HG02852 (cell line): ENCODE results near the gene CD302.
A peak's percentile ranks its signal among the peaks of the same experiment; 100 is the strongest.
"Not testable (repeated sequence)": the region's sequence is repeated elsewhere in the genome, so short reads cannot be mapped to it uniquely, and the experiment has no call there.

Experiments
- ATAC-seq: cut with Tn5 transposase; IDR thresholded peaks from one replicate; pipeline ENCODE4 v1.9.1; 2021; ENCODE audit warnings: mild to moderate bottlenecking, moderate library complexity; ENCODE audit not compliant: unreplicated experiment

The CD302 gene

DNA sequence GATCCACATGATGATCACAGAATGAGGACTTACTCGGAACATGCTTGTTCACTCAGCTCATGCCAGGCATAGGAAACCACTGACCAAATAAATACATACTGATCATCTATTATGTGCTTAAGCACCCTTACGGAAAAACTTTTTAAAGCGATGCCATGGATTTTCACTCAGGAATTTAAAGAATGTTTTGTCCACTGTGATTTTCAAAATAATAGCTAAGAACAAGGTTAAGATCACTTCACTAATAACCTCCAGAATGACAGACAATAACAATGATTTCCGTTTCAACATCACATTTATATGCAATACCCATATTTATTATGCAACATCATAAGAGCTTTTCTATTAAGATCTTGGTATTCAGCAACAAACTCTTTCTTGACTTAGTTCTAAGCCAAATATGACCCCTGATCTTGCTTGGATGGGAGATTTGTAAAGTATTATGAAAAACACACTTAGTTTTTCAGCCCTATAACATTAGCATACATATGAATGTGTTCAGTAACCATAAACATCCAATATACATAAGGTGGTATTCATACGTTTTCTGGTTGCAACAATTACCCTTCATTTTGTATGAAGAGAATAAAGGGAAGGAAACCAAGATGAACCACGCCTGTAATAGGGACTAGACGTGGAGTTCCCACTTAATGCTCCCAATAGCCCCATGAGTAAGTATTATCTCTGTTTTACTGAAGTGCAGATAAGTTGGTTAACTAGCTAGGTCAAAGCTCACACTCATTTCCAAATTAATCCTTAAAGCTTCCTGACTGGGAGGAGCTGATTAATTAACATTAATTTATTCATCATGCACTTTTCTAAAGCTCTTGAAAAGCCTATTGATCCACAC, 1.9 kb downstream of the CD302 start:
- no peak for ATAC-seq

DNA sequence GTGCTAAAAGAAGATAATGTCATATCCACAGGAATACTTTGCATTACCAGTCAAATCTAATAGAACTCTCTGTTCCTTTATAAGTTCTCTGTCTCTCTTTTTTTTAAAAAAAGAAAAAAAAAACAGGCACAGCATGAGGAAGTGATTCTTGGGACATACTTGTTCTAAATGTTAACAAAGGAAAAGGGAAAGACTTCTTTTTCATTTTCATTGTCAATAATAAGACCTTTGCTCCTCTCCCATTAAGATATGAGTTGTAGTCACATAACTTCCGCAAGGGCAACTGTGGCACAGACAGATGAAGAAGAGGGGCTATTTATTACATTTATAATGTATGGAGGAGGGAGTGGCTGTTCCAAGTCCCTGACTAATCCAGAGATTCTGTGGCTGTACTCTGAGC, 4.7 kb downstream of the CD302 start:
- no peak for ATAC-seq

DNA sequence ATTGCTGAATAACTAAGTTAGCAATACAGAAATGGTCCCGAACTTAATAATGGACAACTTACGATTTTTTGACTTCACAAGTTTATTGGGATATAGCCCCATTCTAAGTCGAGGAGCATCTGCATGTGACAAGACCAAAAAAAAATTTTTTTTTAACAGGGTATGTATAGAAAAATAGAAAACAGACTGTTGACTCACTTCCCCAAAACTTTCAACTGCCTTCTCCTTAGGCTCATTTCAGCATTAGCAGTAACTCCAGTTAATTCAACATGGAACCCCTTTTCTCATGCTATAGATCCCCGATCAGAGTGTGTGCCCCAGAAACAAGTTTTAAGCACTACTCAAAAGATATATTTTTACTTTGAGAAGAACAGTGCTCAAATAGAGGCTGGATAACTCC, 5.4 kb downstream of the CD302 start:
- ATAC-seq: no peak

DNA sequence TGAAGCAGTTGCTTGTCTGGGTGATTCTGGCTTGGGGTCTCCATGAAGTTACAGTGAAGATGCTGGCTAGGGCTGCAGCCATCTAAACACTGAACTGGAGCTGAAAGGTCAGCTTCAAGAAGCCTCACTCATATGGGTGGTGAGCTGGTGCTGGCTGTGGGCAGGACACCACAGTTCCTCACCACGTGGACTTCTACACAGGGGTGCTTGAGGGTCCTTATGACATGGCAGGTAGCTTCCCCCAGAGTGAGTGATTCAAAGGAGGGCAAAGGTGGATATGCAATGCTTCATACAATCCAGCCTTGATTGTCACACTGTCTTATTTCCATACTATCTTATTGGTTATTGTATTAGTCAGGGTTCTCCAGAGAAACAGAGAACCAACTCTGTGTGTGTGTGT, 6.0 kb downstream of the CD302 start:
- ATAC-seq: no peak

DNA sequence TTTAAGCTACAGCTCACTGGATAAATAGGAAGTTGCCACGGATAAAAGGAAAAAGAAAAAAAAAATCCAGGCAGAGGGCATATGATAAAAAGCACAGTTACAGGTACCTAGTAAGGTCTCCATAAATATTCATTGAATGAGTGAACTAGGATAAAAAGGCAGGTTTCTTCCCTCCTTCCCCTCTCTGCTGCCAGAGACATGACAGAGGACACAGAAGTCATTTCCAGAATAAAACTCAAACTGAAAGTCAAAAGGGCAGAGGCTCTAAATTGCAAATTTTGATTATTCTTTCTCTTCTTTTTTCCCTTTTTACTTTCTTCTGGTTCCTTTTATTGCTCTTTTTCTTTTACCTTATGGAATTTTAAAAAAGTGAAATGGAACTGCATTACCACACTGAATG, 7.7 kb downstream of the CD302 start:
- ATAC-seq: peak; percentile 62

DNA sequence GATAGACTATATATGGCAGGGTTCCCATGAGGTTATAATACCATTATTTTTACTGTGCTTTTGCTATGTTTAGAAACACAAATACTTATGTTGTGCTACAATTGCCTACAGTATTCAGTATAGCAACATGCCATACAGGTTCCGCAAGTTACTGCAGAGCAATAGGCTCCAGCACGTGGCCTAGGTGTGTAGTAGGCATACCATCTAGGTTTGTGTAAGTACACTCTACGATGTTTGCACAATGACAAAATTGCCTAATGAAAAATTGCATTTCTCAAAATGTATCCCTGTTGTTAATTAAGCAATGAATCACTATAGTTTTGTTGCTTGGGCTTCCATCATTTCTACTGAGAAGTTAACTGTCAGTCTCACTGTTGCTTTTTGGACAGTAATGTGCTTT, 9.8 kb downstream of the CD302 start:
- no peak for ATAC-seq

DNA sequence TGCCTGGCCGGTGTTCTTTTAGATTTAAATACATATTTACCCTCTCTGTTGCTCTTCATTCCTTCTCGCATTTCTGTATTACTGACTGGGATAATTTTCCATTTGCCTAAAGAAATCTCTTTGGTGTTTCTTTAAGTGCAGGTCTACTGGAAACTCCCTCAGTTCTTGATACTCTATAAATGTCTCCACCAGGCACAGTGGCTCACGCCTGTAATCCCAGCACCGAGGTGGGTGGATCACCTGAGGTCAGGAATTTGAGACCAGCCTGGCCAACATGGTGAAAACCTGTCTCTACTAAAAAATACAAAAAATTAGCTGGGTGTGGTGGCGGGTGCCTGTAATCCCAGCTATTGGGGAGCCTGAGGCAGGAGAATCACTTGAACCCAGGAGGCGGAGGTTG, 10.4 kb downstream of the CD302 start:
- not testable (repeated sequence) for ATAC-seq

DNA sequence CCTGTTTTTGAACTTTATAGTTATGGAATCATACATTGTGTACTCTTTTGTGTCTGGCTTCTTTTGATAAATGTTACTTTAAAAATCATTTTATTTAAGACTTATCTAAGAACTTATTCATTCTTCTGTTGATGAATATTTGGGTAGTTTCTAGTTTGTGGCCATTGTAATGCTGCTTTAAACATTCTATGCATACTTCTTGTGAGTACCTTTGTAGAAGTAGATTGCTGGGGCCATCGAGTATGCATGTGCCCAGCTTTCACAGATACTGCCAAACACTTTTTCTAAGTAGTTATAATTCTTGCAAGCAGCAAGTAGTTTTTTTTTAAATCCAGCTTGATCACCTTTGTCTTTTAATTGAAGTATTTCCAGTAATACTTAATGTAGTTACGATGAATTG, 11.1 kb downstream of the CD302 start:
- no peak for ATAC-seq

DNA sequence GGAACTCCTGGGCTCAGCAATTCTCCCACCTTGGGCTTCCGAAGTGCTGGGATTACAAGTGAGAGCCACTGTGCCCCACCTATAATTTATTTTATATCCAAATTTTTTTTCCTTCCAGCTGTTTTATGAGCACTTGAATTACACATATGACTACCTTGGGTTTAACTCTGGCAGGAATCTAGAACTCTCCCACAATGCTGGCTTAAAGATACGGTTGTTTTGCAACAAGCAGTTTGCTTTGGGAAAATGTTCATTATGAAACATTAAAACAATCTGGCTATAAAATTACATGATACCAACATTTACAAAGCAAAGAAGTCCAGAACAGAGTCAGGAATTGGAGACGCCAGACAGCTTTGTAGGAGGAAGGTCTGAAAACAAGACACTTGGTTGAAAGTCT, 12.8 kb downstream of the CD302 start:
- ATAC-seq: no peak

DNA sequence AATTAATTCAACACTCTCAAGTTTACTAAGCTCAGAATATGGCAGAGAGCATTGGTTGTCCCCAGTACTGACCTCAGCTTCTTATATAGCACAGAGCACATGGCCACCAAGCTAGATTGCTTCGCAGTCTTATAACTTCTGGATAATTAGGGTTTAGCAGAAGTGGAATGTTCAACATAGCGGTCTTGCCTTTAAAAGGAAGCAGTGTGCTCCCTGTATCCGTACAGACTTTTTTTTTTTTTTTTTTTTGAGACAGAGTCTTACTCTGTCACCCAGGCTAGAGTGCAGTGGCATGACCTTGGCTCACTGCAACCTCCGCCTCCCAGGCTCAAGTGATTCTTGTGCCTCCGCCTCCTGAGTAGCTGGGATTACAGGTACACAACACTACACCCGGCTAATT, 13.3 kb downstream of the CD302 start:
- ATAC-seq: not testable (repeated sequence)

DNA sequence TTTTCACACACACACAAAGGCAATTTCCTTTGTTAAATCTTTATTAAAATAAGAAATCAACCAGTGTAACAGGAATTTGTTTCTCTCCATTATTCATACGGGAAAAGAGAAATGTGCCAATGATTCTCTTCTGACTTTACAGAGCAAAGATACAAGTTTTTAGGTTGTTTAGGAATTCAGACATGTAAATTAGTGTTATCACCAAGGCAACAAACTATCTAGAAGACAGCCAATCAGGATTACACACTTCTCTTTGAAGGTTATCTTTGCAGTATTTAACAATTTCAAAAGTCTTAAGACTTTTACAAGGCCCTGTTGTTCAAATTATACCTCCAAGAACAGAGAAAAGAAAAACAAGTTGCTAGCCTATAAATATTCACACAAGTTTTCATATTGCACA, 14.5 kb downstream of the CD302 start:
- no peak for ATAC-seq

DNA sequence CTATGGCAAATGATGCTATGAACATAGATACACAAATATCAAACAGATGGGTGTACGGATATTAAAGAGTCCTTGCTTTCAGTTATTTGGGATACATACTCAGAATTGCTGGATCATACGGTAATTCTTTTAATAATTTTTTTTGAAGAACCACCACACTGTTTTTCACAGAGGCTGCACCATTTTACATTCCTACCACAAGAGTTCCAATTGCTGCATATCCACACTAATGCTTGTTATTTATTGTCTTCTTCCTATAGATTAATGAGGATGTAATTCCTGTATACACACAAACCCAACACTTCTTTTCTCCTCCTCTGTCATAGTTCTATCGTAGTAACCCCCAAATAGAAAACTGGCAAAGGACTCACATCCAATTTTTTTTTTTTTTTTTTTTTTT, 21.7 kb downstream of the CD302 start:
- ATAC-seq: no peak

DNA sequence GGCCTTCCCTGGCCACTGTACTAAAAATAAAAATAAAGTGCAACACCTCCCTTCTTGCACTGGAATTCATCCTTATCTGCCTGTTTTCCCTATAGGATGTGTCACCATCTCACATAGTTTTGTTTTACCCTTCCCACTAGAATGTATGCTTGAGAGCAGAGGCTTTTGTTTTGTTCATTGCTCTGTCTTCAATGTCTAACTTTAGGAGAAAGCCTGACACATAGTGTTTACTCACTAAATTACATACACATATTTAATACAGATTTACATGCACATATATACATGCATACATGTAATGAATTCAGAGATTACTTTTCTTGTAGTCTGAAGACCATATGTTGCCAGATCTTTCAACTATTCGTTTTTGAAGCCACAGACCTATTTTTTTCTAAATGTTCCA, 23.0 kb downstream of the CD302 start:
- no peak for ATAC-seq

DNA sequence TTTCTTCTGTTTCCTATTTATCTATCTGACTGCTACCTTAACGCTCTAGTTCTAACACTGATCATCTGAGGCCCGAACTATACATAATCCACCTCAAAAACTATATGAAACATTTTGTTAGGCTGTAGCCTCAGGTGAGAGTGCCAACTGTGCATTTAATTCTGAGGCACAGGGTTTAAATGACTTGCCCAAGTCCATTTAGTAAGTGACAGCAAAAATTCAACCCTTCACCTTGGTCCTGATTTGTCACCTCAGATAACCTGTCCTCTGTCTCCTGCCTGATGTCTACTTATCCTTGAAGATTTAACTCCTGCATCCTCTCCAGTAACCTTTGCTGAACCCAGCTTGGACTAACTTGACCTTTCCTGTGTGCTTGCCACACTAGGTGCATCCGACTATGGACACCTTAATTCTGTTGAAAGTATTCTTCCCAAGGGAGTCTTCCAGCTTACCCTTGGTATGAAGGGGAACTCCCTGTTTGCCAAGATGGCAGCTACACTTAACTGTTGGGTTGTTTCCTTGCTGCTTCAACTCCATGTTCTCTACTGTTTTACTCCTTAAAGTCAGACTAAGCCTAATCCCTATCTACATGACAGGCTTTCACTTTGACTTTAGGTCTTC, 23.5 kb downstream of the CD302 start:
- no peak for ATAC-seq

DNA sequence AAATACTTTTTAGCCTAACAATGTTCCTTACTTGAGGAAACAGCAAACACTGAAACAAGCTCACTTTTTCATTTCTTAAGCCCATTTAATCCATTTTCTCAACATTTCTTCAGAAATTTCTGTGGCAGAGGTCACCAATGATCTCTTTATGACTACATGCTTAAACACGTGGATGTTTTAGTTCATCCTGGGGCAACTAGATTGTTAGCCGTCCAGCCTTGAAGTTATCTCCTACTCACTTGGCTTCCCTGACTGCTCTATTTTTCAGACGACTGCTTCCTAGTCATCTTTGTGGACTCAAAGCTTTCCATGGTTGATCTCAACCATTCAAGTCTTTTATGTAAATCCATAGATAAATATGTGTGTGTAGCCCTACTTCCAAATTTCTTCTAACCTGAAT, 24.1 kb downstream of the CD302 start:
- no peak for ATAC-seq

DNA sequence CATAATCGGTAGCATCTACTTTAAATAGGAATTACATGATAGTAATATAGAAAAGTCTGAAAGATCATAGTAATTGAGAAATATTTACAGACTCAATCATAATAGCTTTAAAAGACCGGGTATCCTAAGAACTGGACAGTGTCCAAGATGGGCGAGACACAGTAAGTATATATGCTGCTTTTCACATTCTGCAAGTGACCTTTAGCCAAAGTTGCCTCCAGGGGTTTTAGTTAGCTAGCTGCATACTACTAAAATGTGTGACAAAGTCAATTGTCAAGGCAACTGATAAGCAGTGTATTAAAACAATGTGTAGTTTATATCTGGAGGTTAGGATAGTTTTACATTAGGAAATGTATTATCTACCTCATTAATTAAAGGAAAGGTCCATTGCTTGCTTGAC, 24.6 kb downstream of the CD302 start:
- ATAC-seq: no peak

DNA sequence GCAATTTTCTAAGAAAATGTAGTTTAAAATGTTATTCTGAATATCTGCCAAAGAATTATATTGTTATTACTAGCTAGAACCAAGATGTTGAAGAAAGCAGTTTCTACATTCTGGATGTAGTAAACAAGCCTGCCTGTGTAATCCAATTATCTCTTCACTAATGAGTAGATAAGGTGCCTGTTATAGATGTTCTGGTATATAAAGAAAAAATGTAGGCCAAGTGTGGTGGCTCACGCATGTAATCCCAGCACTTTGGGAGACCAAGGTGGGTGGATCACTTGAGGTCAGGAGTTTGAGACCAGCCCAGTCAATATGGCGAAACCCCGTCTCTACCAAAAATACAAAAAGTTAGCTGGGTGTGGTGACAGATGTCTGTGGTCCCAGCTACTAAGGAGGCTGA, 28.9 kb downstream of the CD302 start:
- ATAC-seq: no peak

DNA sequence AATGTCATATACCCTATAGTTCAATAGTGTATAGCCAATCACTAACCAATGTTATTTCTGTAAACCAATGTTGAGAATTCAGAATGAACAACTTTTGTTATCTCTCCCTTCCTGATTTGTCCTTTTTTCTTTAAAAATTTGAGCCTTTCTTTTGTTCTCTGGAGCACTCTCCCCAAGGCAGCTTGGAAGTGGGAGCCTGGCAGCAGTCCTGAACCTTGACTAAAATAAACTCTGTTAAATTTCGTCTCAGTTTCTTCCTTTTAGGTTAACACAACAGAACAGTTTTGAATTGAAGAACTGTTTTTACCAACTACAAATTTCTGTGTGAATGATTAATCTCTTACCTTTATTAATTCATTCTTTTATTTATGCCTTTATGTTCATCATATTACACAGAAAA, 35.9 kb downstream of the CD302 start:
- ATAC-seq: no peak

DNA sequence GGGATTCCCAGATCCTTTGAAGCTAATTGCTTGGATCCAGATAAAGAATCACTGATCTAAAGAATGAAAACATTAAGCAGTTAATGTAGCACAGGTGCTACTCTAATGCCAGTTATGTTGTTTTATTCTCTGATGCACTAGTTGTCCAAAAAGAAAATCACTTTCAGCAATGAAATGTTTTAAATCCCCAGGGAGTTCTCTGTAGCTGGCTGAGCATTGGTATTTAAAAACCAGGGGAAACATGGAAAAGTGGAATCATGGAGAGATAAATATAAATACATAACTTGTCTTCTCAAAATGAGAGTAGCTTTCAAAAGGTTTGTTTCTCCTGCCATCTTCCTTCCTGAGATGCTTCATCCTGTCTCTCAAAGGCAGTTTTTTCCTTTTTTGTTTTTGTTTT, 37.7 kb downstream of the CD302 start:
- no peak for ATAC-seq

DNA sequence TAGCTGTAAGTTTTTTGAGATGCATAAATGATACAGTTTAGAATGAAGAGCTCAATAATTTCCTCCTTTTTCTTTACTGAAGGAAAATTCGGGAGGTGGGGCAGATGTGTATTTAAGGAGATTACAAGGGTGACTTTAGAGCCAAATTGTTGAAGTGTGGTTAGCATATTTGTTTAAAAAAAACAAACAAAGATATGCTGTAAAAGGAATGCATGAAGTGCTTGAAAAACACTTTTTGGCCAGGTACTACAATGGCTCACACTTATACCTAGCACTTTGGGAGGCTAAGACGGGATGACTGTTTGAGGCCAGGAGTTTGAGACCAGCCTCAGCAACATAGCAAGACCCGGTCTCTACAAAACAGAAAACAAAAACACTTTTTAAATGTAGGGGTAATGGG, 38.4 kb downstream of the CD302 start:
- no peak for ATAC-seq

DNA sequence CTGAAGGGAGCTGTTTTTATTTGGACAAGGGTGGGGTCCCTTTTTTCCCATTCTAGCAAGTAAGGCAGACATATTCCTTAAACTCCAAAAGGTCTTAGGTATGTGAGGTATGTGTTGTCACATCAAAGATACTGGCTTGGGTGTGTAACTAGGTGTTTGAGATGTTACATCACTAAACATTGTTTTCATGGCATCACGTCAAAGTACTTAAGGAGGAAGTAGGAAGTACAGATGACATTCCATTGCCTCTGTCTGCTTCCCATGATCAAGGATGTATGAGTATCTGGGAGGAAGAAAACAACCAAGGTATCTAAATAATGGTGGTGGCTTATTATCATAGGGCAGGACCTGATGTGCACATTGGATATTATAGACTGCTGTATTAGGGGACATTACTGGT, 39.3 kb downstream of the CD302 start:
- no peak for ATAC-seq

DNA sequence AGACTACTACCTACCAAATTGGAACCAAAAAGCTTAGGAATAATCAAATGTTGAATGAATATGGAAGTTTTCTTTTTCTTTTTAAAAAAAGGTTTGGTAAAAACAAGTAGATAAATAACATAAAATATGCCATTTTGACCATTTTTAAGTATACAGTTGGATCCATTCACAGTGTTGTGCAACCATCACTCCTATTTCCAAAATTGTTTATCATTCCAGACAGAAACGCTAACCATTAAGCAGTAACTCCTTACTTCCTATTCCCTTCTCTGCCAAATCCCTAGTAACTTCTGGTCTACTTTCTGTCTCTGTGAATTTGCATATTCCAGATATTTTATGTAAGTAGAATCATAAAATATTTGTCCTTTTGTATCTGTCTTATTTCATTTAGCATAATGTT, 39.8 kb downstream of the CD302 start:
- ATAC-seq: no peak

DNA sequence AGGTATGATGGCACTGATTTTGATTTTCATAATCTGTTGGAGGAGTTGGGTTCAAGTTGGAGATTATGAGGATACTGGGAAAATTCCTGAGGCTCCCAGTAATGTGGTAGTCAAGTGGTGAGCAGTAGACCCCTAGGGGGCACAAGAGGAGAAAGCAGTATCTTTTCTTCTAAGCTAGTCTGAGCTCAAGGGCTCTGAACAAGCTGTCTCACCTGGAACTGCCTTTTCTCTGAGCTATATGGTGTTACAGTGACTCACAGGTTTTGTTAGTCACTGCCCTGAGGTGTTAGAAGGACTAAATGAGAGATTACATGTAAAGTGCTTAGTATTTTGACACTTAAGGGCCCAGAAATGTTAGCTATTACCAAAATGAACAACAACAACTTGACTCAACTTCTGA, 42.2 kb downstream of the CD302 start:
- ATAC-seq: no peak
